DMS 273 treated with DMSO at 0.1 percent for 48 hours (cell line): ENCODE results near the gene RANBP10.

ENCODE experiments used
- DNase-seq: peaks from one replicate; lab custom pipeline; 2025; lab: John Stamatoyannopoulos, UW

Gene RANBP10

GRCh38 chr16:67825906-67826305, 19.5 kb upstream of the RANBP10 start:
- no peak for DNase-seq

DNA sequence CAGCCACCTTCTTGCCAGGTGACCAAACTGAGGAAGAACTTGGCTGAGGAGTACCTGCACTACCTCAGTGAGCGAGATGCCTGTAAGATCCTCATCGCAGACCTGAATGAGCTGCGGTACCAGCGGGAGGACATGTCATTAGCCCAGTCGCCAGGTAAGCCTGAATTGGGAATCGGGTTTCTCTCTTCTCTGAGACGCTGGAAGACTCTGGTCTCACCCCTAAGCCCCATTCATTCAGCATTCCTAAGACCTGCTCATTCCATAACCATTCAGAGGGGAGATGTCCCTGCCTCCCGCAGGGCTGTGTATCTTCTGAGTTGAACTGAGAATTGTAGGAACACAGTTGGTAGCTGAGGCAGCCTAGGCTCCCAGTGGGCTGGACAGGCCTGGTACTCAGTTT, 18.8 kb upstream of the RANBP10 start:
- no peak for DNase-seq

DNA sequence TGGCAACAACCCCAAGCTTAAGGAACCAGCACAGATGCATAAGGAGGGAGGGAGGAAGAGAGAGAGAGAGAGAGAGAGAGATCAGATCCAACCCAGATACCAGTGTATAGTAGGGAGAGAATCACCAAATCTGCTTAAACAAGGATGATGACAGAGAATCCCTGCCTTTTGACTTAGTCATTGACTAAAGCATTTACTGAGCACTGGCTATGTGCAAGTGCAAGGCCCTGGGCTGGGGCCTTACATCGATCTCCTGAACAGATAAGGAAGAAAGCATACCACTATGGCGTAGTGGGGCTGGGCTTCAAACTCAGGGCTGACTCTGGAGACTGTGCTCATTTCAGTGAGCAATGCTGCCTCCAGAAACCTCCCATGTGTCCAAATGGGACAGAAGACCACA, 16.2 kb upstream of the RANBP10 start:
- DNase-seq, result no peak

DNA sequence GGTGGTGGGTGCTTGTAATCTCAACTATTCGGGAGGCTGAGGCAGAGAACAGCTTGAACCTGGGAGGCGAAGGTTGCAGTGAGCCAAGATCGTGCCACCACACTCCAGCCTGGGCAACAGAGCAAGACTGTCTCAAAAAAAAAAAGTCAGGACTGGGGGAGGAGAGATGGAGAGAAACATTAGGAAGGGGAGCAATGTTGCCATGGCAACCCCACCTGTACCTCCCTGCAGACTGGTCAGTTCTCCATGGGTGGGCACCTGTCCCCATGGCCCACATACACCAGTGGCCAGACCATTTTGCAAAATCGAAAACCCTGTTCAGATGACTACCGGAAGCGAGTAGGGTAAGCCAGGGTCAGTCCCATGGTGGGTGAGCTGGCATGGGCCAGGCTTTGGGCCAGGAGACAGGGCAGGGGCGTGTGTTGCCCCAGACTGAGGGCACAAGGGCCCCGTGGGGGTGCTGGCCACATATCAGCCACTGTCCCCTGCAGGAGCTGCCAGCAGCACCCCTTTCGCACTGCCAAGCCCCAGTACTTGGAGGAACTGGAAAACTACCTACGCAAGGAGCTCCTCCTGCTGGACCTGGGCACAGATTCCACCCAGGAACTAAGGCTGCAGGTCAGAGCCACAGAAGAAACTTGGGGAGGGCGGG, 14.4 kb upstream of the RANBP10 start:
- DNase-seq, result no peak

GRCh38 chr16:67814567-67814966, 8.2 kb upstream of the RANBP10 start:
- no peak for DNase-seq

GRCh38 chr16:67811899-67812298, 5.5 kb upstream of the RANBP10 start:
- no peak for DNase-seq

DNA sequence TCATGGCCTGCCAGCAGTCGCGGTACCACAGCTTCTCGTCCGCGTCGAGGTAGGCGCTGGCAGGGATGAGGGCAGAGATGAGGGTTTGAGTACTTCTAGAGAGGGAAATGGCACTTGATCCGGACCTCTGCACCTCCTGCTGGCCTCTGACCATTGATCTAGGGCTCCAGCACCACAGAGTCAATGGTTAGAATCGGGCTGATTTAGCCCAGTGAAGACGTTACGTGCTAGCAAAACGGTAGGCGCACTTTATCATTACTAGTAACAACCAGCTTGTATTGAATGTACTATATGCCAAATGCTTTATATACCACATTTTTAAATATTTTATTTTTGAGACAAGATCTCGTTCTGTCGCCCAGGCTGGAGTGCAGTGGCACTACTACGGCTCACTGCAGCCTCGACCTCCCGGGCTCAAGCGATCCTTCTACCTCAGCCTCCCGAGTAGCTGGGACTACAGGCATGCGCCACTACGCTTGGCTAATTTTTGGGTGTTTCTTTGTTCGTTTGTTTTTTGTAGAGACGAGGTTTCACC, 855 bp upstream of the RANBP10 start:
- no peak for DNase-seq

GRCh38 chr16:67805718-67806427, 487 bp downstream of the RANBP10 start:
- DNase-seq, result no peak

DNA sequence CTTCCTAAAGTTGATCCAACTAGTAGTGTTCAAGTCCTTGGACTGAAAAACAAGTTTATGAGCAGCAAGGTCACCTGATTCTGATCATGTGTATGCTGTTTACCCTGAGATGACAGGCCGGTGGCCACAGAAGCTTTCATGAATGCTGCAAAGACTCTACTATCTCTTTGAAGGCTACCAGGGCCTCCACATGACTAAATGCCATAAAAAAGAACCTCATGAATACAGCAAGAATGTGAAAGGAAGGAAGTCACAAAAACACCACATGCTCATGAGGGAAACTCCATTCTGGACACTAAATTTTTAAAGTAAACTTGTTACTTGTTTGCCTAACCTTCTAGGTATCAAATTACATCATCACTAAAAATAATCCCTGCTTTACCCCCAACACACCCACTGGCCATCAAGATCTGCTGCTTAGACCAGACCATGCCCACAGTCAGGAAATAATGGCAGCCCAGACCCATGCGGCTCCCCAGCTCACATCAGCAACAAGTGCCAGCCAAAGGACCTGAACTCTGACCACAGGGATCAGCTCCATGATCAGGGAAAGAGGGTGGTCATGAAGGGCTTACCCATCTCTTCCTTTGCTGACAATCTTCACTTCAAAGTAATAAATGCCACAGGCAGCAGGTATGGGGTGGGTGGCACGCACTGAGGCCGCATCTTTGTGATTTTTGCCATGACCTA, 1.4 kb downstream of the RANBP10 start:
- DNase-seq, result no peak

GRCh38 chr16:67803894-67804293, 2.5 kb downstream of the RANBP10 start:
- DNase-seq, result no peak

- no peak for DNase-seq
Measured at GRCh38 chr16:67801883-67802282, 4.5 kb downstream of the RANBP10 start.

DNA sequence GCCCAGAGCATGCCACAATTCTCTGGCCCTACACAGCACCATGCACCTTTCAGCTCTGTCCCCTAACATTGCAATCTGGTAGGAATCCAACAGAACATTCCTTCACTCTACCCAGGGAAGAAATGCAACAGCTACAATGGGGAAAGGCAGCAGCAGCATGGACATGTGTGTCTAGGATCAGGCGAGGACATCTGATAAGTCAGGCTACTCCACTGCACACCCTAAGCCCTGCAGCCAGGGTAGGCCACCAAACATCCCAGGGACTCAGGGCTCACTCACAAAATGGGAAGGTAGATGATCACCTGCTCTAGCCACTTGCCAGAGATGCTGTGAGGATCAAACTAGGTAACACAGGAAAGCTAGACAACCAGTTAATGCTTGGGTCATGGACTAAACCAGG, 5.1 kb downstream of the RANBP10 start:
- no peak for DNase-seq

GRCh38 chr16:67800338-67800926, 5.9 kb downstream of the RANBP10 start:
- DNase-seq, result no peak

DNA sequence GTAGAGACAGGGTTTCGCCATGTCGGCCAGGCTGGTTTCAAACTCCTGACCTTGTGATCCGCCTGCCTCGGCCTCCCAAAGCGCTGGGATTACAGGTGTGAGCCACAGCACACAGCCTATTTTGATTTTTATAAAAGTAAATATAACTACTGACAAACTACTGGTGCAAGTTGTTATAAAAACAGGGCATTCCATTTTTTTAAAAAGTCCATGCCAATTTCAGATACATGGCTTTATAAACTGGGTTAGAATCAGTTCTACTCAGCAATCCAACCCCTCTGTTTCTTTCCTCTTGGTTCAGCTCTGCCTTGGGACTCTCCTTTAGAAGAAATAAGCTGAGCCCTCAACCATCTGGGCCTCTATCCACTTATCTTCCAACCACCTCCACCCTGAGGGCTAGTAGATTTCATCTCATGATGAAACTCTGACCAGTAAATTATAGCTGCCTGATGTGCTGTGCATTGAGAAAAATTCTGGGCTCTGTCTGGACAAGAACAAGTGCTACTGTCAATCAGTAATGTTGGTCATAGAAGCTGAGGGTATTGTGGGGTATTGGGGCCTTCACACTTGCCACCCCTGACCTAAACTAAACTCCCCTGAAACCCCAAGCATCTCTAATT, 10.2 kb downstream of the RANBP10 start:
- no peak for DNase-seq

DNA sequence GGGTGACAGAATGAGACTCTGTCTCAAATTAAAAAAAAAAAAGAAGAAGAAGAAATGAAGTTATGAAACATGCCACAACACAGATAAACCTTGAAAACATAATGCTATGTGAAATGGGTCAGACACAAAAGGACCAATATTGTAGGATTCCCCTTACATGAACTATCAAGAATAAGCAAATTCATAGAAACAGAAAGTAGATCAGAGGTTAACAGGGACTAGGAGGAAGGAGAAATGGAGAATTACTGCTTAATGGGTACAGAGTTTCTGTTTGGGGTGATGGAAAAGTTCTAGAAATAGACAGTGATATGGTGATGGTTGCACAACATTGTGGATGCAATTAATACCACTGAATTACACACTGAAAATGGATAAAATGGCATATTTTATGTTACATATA, 16.3 kb downstream of the RANBP10 start:
- no peak for DNase-seq

DNA sequence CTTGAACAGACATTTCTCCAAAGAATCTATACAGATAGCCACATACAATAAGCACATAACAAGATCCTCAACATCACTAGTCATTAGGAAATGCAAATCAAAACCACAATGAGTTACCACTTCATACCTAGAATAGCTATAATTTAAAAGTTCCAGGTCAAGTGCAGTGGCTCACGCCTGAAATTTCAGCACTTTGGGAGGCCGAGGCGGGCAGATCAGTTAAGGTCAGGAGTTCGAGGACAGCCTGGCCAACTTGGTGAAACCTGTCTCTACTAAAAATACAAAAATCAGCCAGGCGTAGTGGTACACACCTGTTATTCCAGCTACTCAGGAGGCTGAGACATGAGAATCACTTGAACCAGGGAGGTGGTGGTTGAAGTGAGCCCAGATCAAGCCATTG, 19.9 kb downstream of the RANBP10 start:
- DNase-seq, result no peak

- no peak for DNase-seq
Measured at GRCh38 chr16:67783353-67783725, 23.0 kb downstream of the RANBP10 start.

- no peak for DNase-seq
Measured at GRCh38 chr16:67782567-67783352, 23.6 kb downstream of the RANBP10 start.

- no peak for DNase-seq
Measured at GRCh38 chr16:67781565-67781921, 24.8 kb downstream of the RANBP10 start.

- DNase-seq, result no peak
Measured at GRCh38 chr16:67780847-67781564, 25.4 kb downstream of the RANBP10 start.
